GM12892 (cell line): ENCODE measurements around the gene AAK1.
A peak's percentile ranks its signal among the peaks of the same experiment; 100 is the strongest.
"Not testable (repeated sequence)": the region's sequence is repeated elsewhere in the genome, so short reads cannot be mapped to it uniquely, and the experiment has no call there.

Source experiments
- DNase-seq: peaks from one replicate; pipeline ENCODE4 v3.0.0; 2011; ENCODE audit not compliant: insufficient read length
- FAIRE-seq: peaks from 2 replicates; lab custom pipeline; 2011; peaks lifted over from hg19 to GRCh38; lab: Jason Lieb, UNC
- POLR2A ChIP-seq: IDR thresholded peaks from 2 replicates; pipeline ENCODE4 v1.6.1; 2011; ENCODE audit warnings: low read depth, low read length, control low read depth
- POLR2AphosphoS5 ChIP-seq: IDR thresholded peaks from 2 replicates; pipeline ENCODE4 v1.6.1; 2011; ENCODE audit warnings: low read depth, low read length, control low read depth
- TAF1 ChIP-seq: IDR thresholded peaks from 2 replicates; pipeline ENCODE4 v1.6.1; 2011; ENCODE audit warnings: low read depth, mild to moderate bottlenecking, control low read depth, low read length, borderline replicate concordance

The AAK1 gene

DNA sequence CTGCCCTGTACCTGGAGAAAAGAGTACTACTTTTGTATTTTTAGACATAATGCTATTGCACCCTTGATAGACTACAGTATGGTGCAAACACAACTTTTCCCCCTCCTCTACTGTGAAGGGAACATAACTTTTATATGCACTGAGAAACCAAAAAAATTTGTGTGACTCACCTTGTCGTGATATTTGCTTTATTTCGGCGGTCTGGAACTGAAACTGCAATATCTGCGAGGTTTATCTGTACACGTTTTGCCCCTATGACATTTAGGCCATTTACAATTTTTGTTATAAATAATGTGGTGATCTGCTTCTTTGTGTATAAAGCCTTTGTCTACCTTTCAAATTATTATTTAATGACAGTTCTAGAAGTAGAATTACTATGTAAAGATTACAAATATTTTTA lies 34.4 kb upstream of the AAK1 start:
- FAIRE-seq: no peak
- no peak for TF ChIP-seq POLR2AphosphoS5
- no peak for TF ChIP-seq TAF1
- TF ChIP-seq POLR2A: no peak
- DNase-seq: no peak

DNA sequence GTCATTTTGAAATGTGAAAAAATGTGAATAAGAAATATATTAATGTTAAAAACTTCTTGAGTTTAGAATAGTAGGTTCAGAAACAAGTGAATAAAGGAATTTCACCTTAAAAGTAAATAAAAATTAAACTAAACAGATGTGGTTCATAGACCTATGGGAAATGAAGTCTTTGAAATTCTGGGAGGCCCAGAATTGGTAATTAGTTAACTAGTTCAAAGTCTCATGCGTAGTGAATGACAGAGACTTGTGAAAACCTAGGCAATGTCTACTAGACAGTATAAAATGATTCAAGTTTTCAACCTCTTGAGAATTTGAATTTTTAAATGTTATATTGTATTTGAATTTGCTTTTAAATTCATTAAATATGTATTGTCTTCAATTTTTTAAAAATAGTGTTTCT lies 32.6 kb upstream of the AAK1 start:
- DNase-seq: no peak
- TF ChIP-seq POLR2AphosphoS5: no peak
- TF ChIP-seq POLR2A: no peak
- no peak for TF ChIP-seq TAF1
- FAIRE-seq: no peak

DNA sequence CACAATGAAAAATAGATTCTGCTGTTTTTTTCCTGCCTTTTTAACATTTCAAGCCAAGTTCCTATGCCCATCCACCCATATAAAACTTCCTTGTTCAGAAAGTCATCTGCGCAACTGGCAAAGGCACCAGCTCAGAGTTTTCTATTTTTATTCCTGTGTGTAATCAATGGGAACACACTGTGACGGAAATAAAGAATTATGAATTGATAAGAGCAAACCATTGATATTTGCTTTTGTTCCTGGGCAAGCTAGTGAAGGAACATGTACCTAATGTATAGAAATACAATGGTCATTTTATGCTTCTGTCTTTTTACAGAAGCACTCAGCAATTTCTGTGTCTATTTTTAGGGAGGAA lies 30.8 kb upstream of the AAK1 start:
- TF ChIP-seq POLR2A (no peak), TAF1 (no peak), POLR2AphosphoS5 (no peak)
- DNase-seq: no peak
- FAIRE-seq: no peak

DNA sequence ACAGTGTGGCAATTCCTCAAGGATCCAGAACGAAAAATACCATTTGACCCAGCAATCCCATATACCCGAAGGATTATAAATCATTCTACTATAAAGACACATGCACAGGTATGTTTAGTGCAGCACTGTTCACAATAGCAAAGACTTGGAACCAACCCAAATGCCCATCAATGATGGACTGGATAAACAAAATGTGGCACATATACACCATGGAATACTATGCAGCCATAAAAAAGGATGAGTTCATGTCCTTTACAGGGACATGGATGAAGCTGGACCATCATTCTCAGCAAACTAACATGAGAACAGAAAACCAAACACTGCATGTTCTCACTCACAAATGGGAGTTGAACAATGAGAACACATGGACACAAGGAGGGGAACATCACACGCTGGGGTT lies 29.6 kb upstream of the AAK1 start:
- FAIRE-seq: not testable (repeated sequence)

DNA sequence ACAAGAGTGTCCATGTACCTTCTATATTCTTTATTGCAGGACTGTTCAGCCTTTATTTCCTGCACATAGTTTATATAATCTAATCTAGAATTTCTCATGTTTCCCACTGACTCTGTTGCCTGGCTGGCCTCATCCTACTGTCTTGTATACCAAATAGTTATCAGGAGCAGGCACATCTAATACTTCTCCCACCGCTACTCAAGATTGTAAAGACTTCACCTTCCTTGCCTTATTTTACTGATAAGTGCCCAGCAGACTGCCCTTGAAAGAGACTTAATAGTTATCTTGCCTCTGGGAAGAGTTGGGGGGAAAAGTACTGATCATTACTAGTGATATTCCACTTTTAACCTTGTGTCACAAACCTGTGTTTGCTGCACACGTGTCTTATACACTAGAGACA lies 26.1 kb upstream of the AAK1 start:
- TF ChIP-seq POLR2AphosphoS5 (no peak), TAF1 (no peak), POLR2A (no peak)
- no peak for DNase-seq
- FAIRE-seq: no peak

More for the DNA sequence above, 29.6 kb upstream of the AAK1 start:
- DNase-seq: not testable (repeated sequence)

DNA sequence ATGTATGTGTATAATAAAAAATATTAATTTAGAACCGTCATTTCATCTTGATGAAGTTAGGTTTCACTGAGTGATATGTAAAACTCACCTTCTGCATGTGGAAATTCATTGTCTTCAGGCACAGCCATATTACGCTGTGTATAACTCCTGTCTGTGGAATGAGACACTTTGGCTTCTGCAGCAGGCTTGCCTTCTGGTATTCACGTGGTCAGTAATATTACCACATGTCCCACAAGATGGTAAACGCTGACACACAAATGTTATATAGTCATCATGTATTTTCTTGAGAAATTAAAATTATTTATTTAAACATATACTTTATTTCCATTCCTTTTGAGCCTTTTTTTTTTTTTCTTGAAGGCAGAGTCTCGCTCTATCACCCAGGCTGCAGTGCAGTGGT lies 25.1 kb upstream of the AAK1 start:
- TF ChIP-seq POLR2A (no peak), POLR2AphosphoS5 (no peak), TAF1 (no peak)
- no peak for DNase-seq
- no peak for FAIRE-seq

DNA sequence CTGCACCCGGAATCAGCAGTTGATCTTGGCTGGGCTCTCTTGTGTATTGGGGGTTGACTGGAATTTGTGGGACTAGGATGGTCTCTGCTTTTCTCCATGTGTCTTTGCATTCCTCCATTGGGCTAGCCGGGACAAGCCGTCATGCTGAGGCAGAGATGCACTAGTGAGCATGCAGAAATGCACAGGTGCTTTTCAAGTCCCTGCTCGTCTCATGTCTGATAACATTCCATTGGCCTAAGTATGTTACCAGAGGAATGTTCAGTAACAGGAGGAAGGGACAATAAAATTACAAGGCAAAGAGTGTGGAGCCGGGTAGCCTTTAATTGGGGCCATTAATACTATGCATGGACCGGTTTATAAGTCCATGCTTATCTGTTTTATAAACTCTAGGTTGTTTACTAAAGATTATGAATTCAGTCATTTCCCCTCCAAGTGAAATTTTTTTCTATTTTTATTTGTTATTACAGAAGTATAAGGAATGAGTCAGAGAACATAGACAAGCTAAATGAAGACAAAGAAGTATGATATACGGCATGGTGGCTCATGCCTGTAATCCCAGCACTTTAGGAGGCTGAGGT lies 24.4 kb upstream of the AAK1 start:
- TF ChIP-seq POLR2A: no peak
- no peak for TF ChIP-seq POLR2AphosphoS5
- TF ChIP-seq TAF1: no peak
- FAIRE-seq (no peak), DNase-seq (no peak)

DNA sequence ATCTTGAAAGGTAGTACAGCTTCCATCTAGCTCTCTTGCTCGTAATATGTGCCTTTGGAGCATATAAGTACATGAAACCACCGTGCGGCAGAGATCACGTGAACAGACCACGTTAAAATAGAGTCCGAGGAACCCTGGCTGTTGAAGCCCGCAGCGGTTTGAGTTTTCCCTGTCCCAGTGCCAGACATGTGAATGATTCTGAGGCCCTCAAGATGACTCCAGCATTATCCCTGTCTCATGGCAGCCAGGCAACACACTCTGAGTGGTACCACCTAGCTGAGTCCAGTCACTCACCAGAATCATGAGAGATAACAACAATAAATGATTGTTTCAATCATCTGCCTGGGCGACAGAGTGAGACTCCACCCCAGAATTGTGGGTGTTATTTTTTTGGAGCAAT lies 21.6 kb upstream of the AAK1 start:
- no peak for TF ChIP-seq POLR2AphosphoS5
- no peak for TF ChIP-seq POLR2A
- TF ChIP-seq TAF1: no peak
- FAIRE-seq (no peak), DNase-seq (no peak)

DNA sequence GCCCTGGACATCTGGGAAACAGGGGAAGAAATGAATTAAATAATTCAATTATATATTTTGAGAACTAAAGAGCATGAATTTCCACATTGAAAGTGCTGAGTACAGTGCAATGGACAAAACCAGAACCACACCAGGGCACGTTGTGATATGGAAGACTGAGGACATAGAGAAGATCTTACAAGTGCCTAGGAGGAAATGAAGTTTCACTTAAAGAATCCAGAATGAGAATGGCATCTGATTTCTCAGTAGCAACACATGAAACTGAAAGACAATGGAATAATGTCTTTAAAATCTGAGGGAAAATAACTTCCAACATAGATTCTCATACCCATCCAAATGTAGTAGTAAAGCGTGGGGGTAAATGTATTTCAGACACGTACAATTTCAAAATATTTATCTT lies 20.3 kb upstream of the AAK1 start:
- TF ChIP-seq POLR2A (no peak), TAF1 (no peak), POLR2AphosphoS5 (no peak)
- no peak for DNase-seq
- FAIRE-seq: no peak

DNA sequence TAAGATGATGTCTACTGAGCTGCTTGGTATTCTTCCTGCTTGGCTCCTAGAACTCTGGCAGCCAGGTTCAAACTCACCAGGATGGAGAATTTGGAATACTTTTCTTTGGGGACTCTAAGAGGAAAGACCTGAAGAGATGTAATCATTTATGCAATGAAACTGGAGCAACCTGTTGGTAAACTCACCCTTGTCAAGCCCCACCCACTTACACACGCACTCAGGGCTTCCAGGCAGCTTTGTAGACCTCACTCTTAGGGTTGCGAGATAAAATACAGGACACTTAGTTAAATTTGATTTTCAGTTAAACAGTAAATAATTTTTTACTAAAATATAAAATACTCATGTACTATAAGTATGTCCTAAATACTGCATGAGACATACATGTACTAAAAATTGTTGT lies 19.0 kb upstream of the AAK1 start:
- not testable (repeated sequence) for FAIRE-seq, DNase-seq

DNA sequence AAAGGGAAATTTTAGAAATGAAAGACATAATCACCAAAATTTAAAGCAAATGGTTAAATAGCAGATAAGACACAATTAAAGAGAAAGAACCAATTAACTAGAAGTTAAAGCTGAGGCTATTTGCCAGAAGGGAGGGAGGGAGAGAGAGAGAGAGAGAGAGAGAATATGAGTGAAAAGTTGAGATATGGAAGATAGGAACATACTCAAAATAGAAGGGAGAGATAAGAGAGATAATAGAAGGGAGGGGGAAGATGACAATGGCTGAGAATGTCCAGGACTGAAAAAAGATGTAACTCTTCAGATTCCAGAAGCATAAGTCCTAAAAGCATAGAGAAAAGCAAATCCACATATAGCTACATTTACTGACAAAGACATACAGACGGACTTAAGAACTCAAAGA lies 17.1 kb upstream of the AAK1 start:
- peak; percentile 21 for FAIRE-seq
- TF ChIP-seq TAF1 (no peak), POLR2A (no peak), POLR2AphosphoS5 (no peak)

DNA sequence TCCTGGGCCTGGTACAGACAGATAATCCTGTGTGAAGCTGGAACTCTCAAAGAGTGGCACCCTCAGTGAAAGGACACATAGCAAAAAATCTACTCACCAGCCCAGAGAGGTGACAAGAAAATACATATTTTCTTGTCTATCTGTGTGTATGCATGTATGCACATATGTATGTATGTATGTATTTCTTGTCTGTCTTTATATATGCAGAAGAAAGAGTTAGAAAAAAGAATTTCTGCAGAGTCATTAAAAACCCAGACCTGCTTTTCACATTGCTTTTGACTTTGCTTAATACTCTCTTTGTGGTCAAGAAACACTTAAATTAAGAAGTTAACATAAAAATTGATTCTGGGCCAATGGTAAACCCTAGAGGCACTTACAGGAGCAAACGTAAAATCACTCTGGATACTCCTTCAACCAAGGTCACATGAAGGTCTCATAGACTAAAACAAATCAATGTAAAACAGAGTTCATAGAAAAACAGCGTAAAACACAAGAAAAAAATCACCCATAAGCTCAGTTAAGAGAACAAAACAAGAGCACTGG lies 16.5 kb upstream of the AAK1 start:
- DNase-seq (no peak), FAIRE-seq (no peak)
- TF ChIP-seq POLR2AphosphoS5 (no peak), POLR2A (no peak), TAF1 (no peak)

More for the DNA sequence above, 17.1 kb upstream of the AAK1 start:
- DNase-seq: no peak

DNA sequence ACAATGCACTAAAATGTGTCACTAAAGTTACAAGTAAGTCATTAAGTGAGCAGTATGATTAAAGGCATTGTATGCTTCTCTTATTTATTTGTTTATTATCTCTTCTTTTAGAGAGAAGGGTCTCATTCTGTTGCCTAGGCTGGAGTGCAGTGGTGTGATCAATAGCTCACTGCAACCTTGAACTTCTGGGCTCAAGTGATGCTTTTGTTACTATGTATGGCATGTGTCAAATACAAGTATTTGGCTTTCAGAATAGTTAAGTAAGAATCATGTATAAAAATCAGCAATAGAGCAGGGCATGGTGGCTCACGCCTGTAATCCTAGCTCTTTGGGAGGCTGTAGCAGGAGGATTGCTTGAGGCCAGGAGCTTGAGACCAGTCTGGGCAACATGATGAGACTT lies 15.8 kb upstream of the AAK1 start:
- no peak for FAIRE-seq
- TF ChIP-seq POLR2AphosphoS5 (no peak), POLR2A (no peak), TAF1 (no peak)
- DNase-seq: no peak
